Coronary artery (tissue), 2 donors: ENCODE measurements around the gene HIPK2.

Experiments
- DNase-seq: peaks from one replicate; pipeline ENCODE4 v3.0.0-alpha.2; 2017; ENCODE audit warnings: low spot score
- H3K27ac ChIP-seq, 2 donors: fragments of 200-600 bp; sonication (generic); one replicate each; pipeline ENCODE4 v1.5.1; 2016 to 2019
- H3K4me3 ChIP-seq: fragments of 200-600 bp; sonication (generic); 2 replicates; pipeline ENCODE4 v1.5.1; 2016; ENCODE audit warnings: mild to moderate bottlenecking, moderate library complexity
- TF ChIP-seq, protein P1 (sequence below): fragments of 200-600 bp; sonication (generic); IDR thresholded peaks from one replicate; pipeline ENCODE4 v1.5.1; 2019; ENCODE audit warnings: antibody characterized with exemption

HIPK2 gene

DNA sequence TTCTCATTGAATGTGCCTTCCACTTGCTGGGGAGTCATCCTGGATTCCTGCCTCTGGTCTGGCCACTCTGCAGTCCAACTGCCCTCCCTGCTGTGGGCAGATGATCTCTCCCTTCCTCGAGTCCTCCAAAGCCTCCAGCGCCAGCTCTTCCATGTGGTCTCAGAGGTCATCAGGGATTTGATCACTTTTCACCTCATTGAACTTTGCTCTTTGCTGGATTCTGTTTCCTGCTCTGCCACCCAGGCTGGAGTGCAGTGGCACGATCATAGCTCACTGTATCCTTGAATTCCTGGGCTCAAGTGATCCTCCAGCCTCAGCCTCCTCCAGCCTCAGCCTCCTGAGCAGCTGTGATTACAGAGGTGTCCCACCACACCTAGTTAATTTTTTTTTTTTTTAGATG, 29.2 kb upstream of the HIPK2 start:
- TF ChIP-seq, protein P1, sequence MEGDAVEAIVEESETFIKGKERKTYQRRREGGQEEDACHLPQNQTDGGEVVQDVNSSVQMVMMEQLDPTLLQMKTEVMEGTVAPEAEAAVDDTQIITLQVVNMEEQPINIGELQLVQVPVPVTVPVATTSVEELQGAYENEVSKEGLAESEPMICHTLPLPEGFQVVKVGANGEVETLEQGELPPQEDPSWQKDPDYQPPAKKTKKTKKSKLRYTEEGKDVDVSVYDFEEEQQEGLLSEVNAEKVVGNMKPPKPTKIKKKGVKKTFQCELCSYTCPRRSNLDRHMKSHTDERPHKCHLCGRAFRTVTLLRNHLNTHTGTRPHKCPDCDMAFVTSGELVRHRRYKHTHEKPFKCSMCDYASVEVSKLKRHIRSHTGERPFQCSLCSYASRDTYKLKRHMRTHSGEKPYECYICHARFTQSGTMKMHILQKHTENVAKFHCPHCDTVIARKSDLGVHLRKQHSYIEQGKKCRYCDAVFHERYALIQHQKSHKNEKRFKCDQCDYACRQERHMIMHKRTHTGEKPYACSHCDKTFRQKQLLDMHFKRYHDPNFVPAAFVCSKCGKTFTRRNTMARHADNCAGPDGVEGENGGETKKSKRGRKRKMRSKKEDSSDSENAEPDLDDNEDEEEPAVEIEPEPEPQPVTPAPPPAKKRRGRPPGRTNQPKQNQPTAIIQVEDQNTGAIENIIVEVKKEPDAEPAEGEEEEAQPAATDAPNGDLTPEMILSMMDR = no peak
- Histone ChIP-seq H3K27ac (no peak overlapping the region), H3K4me3 (no peak overlapping the region)
- DNase-seq = no peak

DNA sequence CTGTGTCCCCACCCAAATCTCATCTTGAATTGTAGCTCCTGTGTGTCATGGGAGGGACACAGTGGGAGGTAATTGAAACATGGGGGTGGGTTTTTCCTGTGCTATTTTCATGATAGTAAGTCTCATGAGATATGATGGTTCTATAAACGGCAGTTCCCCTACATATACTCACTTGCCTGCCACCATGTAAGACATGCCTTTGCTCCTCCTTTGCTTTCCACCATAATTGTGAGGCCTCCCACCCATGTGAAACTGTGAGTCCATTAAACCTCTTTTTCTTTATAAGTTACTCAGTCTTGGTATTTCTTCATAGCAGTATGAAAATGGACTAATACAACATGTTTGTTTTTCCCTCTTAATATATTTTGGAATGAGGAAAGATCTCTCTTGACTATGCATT, 26.8 kb upstream of the HIPK2 start:
- TF ChIP-seq, protein P1 = no peak
- no peak overlapping the region for H3K27ac ChIP-seq
- DNase-seq = no peak
- no peak overlapping the region for H3K4me3 ChIP-seq

GRCh38 chr7:139799586-139799985, 21.8 kb upstream of the HIPK2 start:
- no peak overlapping the region for H3K4me3 ChIP-seq
- H3K27ac ChIP-seq = no peak overlapping the region
- DNase-seq = no peak
- TF ChIP-seq, protein P1 = no peak

DNA sequence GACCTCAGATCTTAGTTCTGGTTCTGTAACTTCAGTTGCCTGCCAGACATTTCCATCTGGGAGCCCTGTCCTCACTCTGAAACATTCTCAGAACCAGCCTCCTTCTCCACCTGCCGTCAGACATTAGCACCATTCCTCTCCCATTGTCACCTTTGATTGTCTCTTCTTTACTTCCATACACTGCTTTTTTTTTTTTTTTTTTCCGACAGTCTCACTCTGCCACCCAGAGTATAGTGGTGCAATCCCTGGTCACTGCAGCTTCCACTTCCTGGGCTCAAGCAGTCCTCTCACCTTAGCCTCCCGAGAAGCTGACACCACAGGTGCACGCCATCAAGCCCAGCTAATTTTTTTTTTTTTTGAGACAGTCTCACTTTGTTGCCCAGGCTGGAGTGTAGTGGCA, 21.1 kb upstream of the HIPK2 start:
- no peak for DNase-seq
- TF ChIP-seq, protein P1 = no peak
- Histone ChIP-seq H3K4me3 (no peak overlapping the region), H3K27ac (no peak overlapping the region)

- no peak for DNase-seq
- no peak overlapping the region for H3K27ac ChIP-seq
Measured at GRCh38 chr7:139798221-139798620, 20.4 kb upstream of the HIPK2 start.

GRCh38 chr7:139797607-139798006, 19.8 kb upstream of the HIPK2 start:
- DNase-seq = no peak
- no peak overlapping the region for H3K27ac ChIP-seq
- H3K4me3 ChIP-seq = no peak overlapping the region
- TF ChIP-seq, protein P1 = no peak

More at GRCh38 chr7:139798221-139798620, 20.4 kb upstream of the HIPK2 start:
- no peak overlapping the region for H3K4me3 ChIP-seq
- TF ChIP-seq, protein P1 = no peak

- Histone ChIP-seq H3K4me3 (no peak overlapping the region), H3K27ac (no peak overlapping the region)
- TF ChIP-seq, protein P1 = no peak
- no peak for DNase-seq
Measured at GRCh38 chr7:139791316-139791715, 13.5 kb upstream of the HIPK2 start.
